PFSK-1 (cell line): ENCODE results near the gene TSPAN18.

Experiments
- FOXP2 ChIP-seq: optimal IDR thresholded peaks from 2 replicates; pipeline ENCODE3; 2011; ENCODE audit warnings: borderline replicate concordance, control low read depth, inconsistent platforms; ENCODE audit not compliant: insufficient read depth; ENCODE audit errors: extremely low read length, extremely low read depth
- POLR2AphosphoS5 ChIP-seq: IDR thresholded peaks from 2 replicates; pipeline ENCODE4 v1.6.1; 2012; ENCODE audit warnings: low read depth, mild to moderate bottlenecking, control low read depth, low read length, moderate library complexity
- REST ChIP-seq, 2 experiments: IDR thresholded peaks; 2 replicates each; pipeline versions ENCODE4 v1.6.1 to v1.8.0; 2011 to 2012; ENCODE audit warnings: low read depth in 2 of 2, low read length in 2 of 2, control low read depth in 1 of 2, inconsistent platforms in 1 of 2, mild to moderate bottlenecking in 1 of 2, moderate library complexity in 1 of 2; ENCODE audit not compliant: insufficient read depth in 1 of 2
- SIN3A ChIP-seq: IDR thresholded peaks from 2 replicates; pipeline ENCODE4 v1.6.1; 2012; ENCODE audit warnings: mild to moderate bottlenecking, low read length, moderate library complexity, borderline replicate concordance; ENCODE audit not compliant: insufficient read depth
- TAF1 ChIP-seq: IDR thresholded peaks from 2 replicates; pipeline ENCODE4 v1.6.1; 2012; ENCODE audit warnings: low read length, control low read depth, borderline replicate concordance; ENCODE audit not compliant: insufficient read depth

Gene TSPAN18

GRCh38 chr11:44746894-44747293 is 20.1 kb downstream of the TSPAN18 start:
- no peak for TF ChIP-seq REST (IDR thresholded peaks at IDR 0.05; ENCODE audit: insufficient read depth in 1 of 2, low read depth in 2 of 2, low read length in 2 of 2)
- TF ChIP-seq POLR2AphosphoS5 = no peak
- no peak for TF ChIP-seq TAF1
- TF ChIP-seq SIN3A = no peak
- TF ChIP-seq FOXP2 = no peak

GRCh38 chr11:44747316-44747715 is 20.6 kb downstream of the TSPAN18 start:
- TF ChIP-seq FOXP2 = no peak
- no peak for TF ChIP-seq POLR2AphosphoS5
- no peak for TF ChIP-seq TAF1
- no peak for TF ChIP-seq REST (IDR thresholded peaks at IDR 0.05; ENCODE audit: insufficient read depth in 1 of 2, low read depth in 2 of 2, low read length in 2 of 2)
- no peak for TF ChIP-seq SIN3A

GRCh38 chr11:44747836-44748235 is 21.1 kb downstream of the TSPAN18 start:
- no peak for TF ChIP-seq SIN3A
- no peak for TF ChIP-seq FOXP2
- no peak for TF ChIP-seq REST (IDR thresholded peaks at IDR 0.05; ENCODE audit: insufficient read depth in 1 of 2, low read depth in 2 of 2, low read length in 2 of 2)
- TF ChIP-seq POLR2AphosphoS5 = no peak
- no peak for TF ChIP-seq TAF1

- TF ChIP-seq FOXP2 (no peak), SIN3A (no peak), REST (IDR thresholded peaks at IDR 0.05; ENCODE audit: insufficient read depth in 1 of 2, low read depth in 2 of 2, low read length in 2 of 2) (no peak), POLR2AphosphoS5 (no peak)
These were observed 21.8 kb downstream of the TSPAN18 start for GRCh38 chr11:44748606-44749005.

GRCh38 chr11:44749189-44749588 is 22.4 kb downstream of the TSPAN18 start:
- TF ChIP-seq SIN3A = no peak
